ENCODE results near the gene CNPY4. TPM values are rescaled to one million over a fixed set of nuclear protein-coding genes. Genes with fewer than 3 reads are reported as not detected.
"Not testable (repeated sequence)": the region's sequence is repeated elsewhere in the genome, so short reads cannot be mapped to it uniquely, and the experiment has no call there.

CNPY4 gene
- total RNA-seq, 1 experiment from 2014 or later, result 12.2 TPM

DNA sequence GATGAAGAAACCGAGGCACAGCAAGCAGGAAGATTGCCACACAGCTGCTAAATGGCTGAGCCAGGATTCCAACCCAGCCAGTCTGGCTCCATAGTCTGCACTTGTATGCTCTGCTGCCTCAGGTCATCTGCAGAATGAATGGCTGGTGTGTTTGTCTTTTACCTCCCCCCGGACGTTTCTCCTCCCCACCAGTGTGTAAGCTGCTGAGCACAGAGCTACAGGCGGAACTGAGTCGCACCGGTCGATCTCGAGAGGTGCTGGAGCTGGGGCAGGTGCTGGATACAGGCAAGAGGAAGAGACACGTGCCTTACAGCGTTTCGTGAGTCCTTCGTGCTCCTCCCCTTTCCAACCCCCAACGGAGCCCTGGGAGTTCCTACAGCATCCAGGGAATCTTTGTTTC is 2.6 kb downstream of the CNPY4 start:
- Histone ChIP-seq H3K36me3 (replicated peaks; ENCODE audit: control insufficient read depth, insufficient read depth, low read length) (no peaks in the 10 kb centered on the region; the same call in none of the 2 replicates), H3K27me3 (ENCODE audit: control insufficient read depth, insufficient read depth, low read length) (no peaks in the 10 kb centered on the region), H3K4me3 (ENCODE audit: insufficient read depth, low read depth, low read length) (no peak overlapping the region)
- peak; percentile 41 for DNase-seq

GRCh38 chr7:100122568-100122967 is 3.1 kb downstream of the CNPY4 start:
- Histone ChIP-seq H3K36me3 (replicated peaks; ENCODE audit: control insufficient read depth, insufficient read depth, low read length) (no peaks in the 10 kb centered on the region; the same call in none of the 2 replicates), H3K27me3 (ENCODE audit: control insufficient read depth, insufficient read depth, low read length) (peaks cover 1% of the 10 kb centered on the region; the same call in 1 of the 2 replicates), H3K4me3 (ENCODE audit: insufficient read depth, low read depth, low read length) (no peak overlapping the region)
- peak; percentile 14 for DNase-seq

DNA sequence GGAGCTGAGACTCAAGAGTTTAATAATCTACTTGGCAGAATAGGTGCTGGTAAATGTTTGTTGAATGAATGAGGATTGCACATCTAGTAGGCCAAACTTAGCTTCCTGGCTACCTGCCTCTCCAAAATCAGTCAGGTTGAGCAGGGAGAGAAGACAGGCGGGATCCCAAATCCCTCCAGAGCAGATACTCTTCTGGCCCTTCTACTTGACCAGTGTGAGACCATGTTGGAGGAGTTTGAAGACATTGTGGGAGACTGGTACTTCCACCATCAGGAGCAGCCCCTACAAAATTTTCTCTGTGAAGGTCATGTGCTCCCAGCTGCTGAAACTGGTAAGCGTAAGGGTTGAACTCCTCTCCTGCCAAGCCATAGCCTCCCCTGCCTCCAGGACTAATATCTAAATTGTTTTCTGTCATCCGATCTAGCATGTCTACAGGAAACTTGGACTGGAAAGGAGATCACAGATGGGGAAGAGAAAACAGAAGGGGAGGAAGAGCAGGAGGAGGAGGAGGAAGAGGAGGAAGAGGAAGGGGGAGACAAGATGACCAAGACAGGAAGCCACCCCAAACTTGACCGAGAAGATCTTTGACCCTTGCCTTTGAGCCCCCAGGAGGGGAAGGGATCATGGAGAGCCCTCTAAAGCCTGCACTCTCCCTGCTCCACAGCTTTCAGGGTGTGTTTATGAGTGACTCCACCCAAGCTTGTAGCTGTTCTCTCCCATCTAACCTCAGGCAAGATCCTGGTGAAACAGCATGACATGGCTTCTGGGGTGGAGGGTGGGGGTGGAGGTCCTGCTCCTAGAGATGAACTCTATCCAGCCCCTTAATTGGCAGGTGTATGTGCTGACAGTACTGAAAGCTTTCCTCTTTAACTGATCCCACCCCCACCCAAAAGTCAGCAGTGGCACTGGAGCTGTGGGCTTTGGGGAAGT is 5.1 kb downstream of the CNPY4 start:
- DNase-seq, result peak; percentile 14
- no peaks in the 10 kb centered on the region; the same call in none of the 2 replicates for H3K36me3 ChIP-seq (replicated peaks; ENCODE audit: control insufficient read depth, insufficient read depth, low read length)
- H3K4me3 ChIP-seq (ENCODE audit: insufficient read depth, low read depth, low read length), result no peak overlapping the region
- peaks cover 13% of the 10 kb centered on the region for H3K27me3 ChIP-seq (ENCODE audit: control insufficient read depth, insufficient read depth, low read length)

- DNase-seq, result no peak
- Histone ChIP-seq H3K4me3 (ENCODE audit: insufficient read depth, low read depth, low read length) (peak overlapping the region; percentile 86), H3K27me3 (ENCODE audit: control insufficient read depth, insufficient read depth, low read length) (peaks cover 13% of the 10 kb centered on the region), H3K36me3 (replicated peaks; ENCODE audit: control insufficient read depth, insufficient read depth, low read length) (no peaks in the 10 kb centered on the region; the same call in none of the 2 replicates)
Observed at GRCh38 chr7:100126239-100126930, 7.0 kb downstream of the CNPY4 start.

GRCh38 chr7:100126931-100127865 is 7.8 kb downstream of the CNPY4 start, which contains the start of gene MBLAC1:
Gene MBLAC1 (plus strand): TSS chr7:100126967. CDS start chr7:100127396, 429 bp downstream.
- Histone ChIP-seq H3K27me3 (ENCODE audit: control insufficient read depth, insufficient read depth, low read length) (peaks cover 13% of the 10 kb centered on the region), H3K36me3 (replicated peaks; ENCODE audit: control insufficient read depth, insufficient read depth, low read length) (no peaks in the 10 kb centered on the region; the same call in none of the 2 replicates), H3K4me3 (ENCODE audit: insufficient read depth, low read depth, low read length) (peak within 1 kb of the TSS; percentile 86)
- peak; percentile 98 for DNase-seq

- Histone ChIP-seq H3K4me3 (ENCODE audit: insufficient read depth, low read depth, low read length) (peak overlapping the region; percentile 86), H3K27me3 (ENCODE audit: control insufficient read depth, insufficient read depth, low read length) (peaks cover 13% of the 10 kb centered on the region), H3K36me3 (replicated peaks; ENCODE audit: control insufficient read depth, insufficient read depth, low read length) (no peaks in the 10 kb centered on the region; the same call in none of the 2 replicates)
- peak; percentile 73 for DNase-seq
Observed at GRCh38 chr7:100127866-100128636, 8.6 kb downstream of the CNPY4 start.

DNA sequence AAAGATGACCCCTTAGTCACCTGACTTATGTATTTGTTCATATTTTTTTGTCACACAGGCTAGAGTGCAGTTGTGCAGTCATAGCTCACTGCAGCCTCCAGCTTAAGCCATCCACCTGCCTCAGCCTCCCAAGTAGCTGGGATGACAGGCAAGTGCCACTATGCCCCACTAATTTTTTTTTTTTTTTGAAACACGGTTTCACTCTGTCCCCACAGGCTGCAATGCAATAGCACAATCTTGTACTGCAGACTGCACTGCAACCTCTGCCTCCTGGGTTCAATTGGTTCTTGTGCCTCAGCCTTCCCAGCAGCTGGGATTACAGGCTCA is 9.2 kb downstream of the CNPY4 start:
- Histone ChIP-seq H3K4me3 (ENCODE audit: insufficient read depth, low read depth, low read length) (no peak overlapping the region; the same call in 1 of the 2 replicates), H3K36me3 (replicated peaks; ENCODE audit: control insufficient read depth, insufficient read depth, low read length) (no peaks in the 10 kb centered on the region; the same call in none of the 2 replicates), H3K27me3 (ENCODE audit: control insufficient read depth, insufficient read depth, low read length) (peaks cover 13% of the 10 kb centered on the region)
- no peak for DNase-seq

DNA sequence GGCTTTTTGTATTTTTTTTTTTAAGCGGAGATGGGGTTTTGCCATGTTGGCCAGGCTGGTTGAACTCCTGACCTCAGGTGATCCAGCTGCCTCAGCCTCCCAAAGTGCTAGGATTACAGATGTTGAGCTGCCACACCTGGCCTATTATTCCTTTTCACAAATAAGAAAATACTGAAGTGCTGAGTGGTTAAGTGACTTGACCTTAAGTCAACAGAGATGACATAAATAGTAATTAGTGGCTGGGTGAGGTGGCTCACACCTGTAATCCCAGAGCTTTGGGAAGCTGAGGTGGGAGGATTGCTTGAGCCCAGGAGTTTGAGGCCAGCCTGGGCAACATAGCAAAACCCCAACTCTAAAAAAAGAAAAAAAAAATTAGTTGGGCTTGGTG is 10.8 kb downstream of the CNPY4 start:
- not testable (repeated sequence) for DNase-seq; H3K36me3 ChIP-seq (replicated peaks; ENCODE audit: control insufficient read depth, insufficient read depth, low read length); H3K4me3 ChIP-seq (ENCODE audit: insufficient read depth, low read depth, low read length)
- peaks cover 13% of the 10 kb centered on the region for H3K27me3 ChIP-seq (ENCODE audit: control insufficient read depth, insufficient read depth, low read length)

DNA sequence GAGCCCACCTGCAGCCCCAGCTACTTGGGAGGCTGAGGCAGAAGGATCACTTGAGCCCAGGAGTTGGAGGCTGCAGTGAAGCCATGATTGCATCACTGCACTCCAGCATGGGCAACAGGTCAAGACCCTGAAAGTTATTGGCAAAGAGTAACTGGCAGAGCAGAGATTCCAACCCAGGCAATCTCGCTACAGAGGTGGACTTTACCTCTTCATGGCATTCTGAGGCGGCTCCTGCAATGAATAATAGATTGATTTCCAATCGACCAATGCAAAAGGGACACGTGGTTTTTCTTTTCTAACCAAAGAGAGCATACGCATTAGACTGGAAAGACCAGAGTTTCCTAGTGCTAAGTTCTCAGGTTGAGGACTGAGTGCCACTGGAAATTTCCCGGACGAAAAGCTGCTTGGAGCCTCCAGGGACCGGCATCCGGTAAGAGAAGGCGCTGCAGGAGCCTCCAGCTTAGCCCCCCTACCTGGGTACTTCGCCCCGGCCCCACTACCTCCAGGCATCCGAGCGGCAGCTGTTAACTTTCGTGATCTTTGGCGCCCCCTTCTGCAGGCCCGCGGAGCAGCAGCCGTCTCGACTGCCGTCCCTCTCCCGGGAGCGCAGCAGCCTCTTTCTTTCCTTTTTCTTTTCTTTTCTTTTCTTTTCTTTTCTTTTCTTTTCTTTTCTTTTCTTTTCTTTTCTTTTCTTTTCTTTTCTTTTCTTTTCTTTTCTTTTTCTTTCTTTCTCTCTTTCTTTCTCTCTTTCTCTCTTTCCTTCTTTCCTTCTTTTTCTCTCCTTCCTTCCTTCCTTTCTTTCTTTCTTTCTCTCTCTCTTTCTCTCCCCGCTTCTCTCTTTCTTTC is 11.4 kb downstream of the CNPY4 start:
- Histone ChIP-seq H3K36me3 (replicated peaks; ENCODE audit: control insufficient read depth, insufficient read depth, low read length) (no peaks in the 10 kb centered on the region), H3K4me3 (ENCODE audit: insufficient read depth, low read depth, low read length) (no peak overlapping the region; the same call in 1 of the 2 replicates), H3K27me3 (ENCODE audit: control insufficient read depth, insufficient read depth, low read length) (peaks cover 13% of the 10 kb centered on the region)
- peak; percentile 96 for DNase-seq

DNA sequence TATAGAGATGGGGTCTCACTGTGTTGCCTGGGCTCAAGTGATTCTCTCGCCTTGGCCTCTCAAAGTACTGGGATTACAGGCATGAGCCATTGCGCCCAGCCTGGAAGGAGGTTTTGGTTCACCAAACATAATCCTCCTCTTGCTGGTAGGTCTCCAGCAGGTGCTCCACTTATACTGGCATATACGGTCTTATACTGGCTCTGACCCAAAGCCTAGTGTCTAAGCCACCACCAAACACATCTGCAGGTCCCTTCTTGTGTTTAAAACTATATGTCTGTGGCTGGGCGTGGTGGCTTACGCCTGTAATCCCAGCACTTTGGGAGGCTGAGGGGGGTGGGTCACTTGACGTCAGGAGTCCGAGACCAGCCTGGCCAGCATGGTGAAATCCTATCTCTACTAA is 12.7 kb downstream of the CNPY4 start:
- H3K4me3 ChIP-seq (ENCODE audit: insufficient read depth, low read depth, low read length), result no peak overlapping the region
- no peak for DNase-seq
- no peaks in the 10 kb centered on the region for H3K36me3 ChIP-seq (replicated peaks; ENCODE audit: control insufficient read depth, insufficient read depth, low read length)
- peaks cover 13% of the 10 kb centered on the region for H3K27me3 ChIP-seq (ENCODE audit: control insufficient read depth, insufficient read depth, low read length)

DNA sequence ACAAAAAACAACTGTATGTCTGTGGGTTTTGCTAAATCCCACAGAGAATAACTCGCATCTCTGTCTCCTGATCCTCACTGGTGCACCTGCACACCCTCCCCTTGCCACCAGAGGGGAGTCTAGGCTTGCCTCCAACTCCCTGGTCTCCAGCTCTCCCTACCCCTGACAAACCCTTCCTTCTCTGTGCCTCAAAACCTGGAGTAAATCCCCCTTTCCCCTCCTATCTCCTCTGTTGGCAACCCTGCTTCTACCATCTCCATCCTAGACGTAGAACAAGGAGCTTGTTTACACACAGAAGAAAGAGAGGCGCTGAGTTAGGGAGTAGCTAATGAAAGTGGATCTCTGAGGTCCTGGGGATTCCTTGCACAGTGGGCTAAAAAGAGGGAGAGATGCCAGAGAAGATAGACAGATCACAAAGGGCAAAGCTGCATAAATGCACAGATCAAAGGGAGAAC is 13.3 kb downstream of the CNPY4 start:
- Histone ChIP-seq H3K36me3 (replicated peaks; ENCODE audit: control insufficient read depth, insufficient read depth, low read length) (no peaks in the 10 kb centered on the region), H3K4me3 (ENCODE audit: insufficient read depth, low read depth, low read length) (no peak overlapping the region), H3K27me3 (ENCODE audit: control insufficient read depth, insufficient read depth, low read length) (peaks cover 11% of the 10 kb centered on the region)
- DNase-seq, result peak; percentile 91

DNA sequence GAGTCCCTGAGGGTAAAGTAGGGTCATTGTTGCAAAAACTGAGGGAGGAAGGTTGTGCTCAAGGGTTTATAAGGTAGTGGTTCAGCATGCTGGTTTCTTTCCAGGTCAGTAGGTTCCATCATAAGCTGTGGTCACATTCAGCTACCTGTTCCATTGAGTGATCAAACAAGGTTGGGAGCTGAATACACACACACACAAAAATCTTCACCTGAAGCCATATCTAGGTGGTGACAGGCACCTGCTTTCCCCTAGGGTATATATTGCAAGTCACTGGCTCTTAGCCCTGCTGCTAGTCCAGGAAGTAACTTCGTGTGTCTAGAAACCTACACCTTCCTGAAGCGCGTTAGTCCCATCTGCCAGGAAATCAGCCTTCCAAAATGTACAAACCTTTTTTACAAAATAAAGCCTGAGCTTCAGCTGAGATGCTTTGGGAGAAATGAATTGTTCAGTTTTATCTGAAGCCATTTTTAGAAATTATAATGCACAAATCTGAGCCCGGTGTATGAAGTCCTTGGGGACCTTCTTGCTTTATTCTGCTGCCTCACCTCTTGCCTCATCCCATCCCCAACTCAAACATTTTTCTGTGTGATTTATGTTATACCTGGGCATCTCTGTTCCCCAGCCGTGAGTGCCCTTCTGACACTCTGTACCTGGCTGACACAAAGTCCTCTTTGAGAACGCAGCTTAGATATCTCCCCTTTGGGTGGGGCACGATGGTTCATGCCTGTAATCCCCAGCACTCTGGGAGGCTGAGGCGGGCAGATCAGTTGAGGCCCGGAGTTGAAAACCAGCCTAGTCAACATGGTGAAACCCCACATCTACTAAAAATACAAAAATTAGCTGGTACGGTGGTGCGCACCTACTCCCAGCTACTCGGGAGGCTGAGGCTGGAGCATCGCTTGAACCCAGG is 18.7 kb downstream of the CNPY4 start:
- Histone ChIP-seq H3K36me3 (replicated peaks; ENCODE audit: control insufficient read depth, insufficient read depth, low read length) (no peaks in the 10 kb centered on the region), H3K27me3 (ENCODE audit: control insufficient read depth, insufficient read depth, low read length) (no peaks in the 10 kb centered on the region), H3K4me3 (ENCODE audit: insufficient read depth, low read depth, low read length) (no peak overlapping the region)
- no peak for DNase-seq

Data from H7 (cell line).